K562 (cell line): Measurements from ENCODE around the gene OR6C4. TPM values are rescaled to one million over a fixed set of nuclear protein-coding genes. Genes with fewer than 3 reads are reported as not detected.
"Not testable (repeated sequence)": the region's sequence is repeated elsewhere in the genome, so short reads cannot be mapped to it uniquely, and the experiment has no call there.

Source experiments
- ATAC-seq: fragments of 200-7000 bp; cut with Tn5 transposase; 3 replicates; pipeline ENCODE4 v1.9.1; 2020; ENCODE audit warnings: moderate library complexity
- BruUV-seq: library from RNA; stranded (reverse); fragments of 400-500 nt; replicated peaks from 2 replicates; lab custom pipeline; 2021; lab: Mats Ljungman, UMichigan
- CTCF ChIA-PET: fragments of 300-600 bp; formaldehyde crosslinking; extraction: SDS; loops from one replicate; lab custom pipeline; 2021; ENCODE audit warnings: low intra/inter-chr PET ratio; lab: Yijun Ruan, JAX
- POLR2A ChIA-PET: fragments of 300-600, 350-650 bp; sonication (Branson Sonifier 250); formaldehyde crosslinking; extraction: SDS; loops from one replicate; lab custom pipeline; 2021; ENCODE audit warnings: antibody characterized with exemption, inconsistent platforms; lab: Yijun Ruan, JAX
- DNase-seq, 4 experiments: peaks; one replicate each; pipeline versions ENCODE4 v3.0.0 to v3.0.0-alpha.2; 2011 to 2018; ENCODE audit warnings: low spot score in 3 of 4, mixed read lengths in 3 of 4; ENCODE audit errors: extremely low read depth in 1 of 4
- FAIRE-seq: peaks from 2 replicates; lab custom pipeline; 2011; peaks lifted over from hg19 to GRCh38; lab: Jason Lieb, UNC
- H2AFZ ChIP-seq: 2 replicates; pipeline ENCODE4 v1.6.0; 2011; ENCODE audit warnings: low read depth, low read length, control low read depth, inconsistent platforms
- H3K27ac ChIP-seq: fragments of 200-600 bp; 3 replicates; pipeline ENCODE4 v1.8.0; 2011; ENCODE audit warnings: low read depth, mild to moderate bottlenecking, control low read depth, inconsistent platforms, low read length, moderate library complexity, mixed read lengths; ENCODE audit errors: extremely low read depth
- H3K27me3 ChIP-seq, 2 experiments: fragments of 300-600 bp in 1 of 2; 2 replicates in 1 of 2; 3 replicates in 1 of 2; pipeline versions ENCODE4 v1.6.0 to v1.8.0; 2011; ENCODE audit warnings: inconsistent platforms in 2 of 2, low read length in 2 of 2, mild to moderate bottlenecking in 1 of 2, mixed read lengths in 1 of 2, moderate library complexity in 1 of 2; ENCODE audit not compliant: control insufficient read depth in 2 of 2, insufficient read depth in 2 of 2
- H3K36me3 ChIP-seq: fragments of 300-600 bp; 3 replicates; pipeline ENCODE4 v1.8.0; 2011; ENCODE audit warnings: mild to moderate bottlenecking, low read length, inconsistent platforms; ENCODE audit not compliant: control insufficient read depth, insufficient read depth
- H3K4me1 ChIP-seq, 2 experiments: fragments of 200-600 bp in 1 of 2; replicated peaks in 1 of 2; 2 replicates in 1 of 2; 3 replicates in 1 of 2; pipeline versions ENCODE4 v1.5.1 to v1.8.0; 2011; ENCODE audit warnings: inconsistent platforms in 2 of 2, low read length in 2 of 2, mild to moderate bottlenecking in 1 of 2, mixed read lengths in 1 of 2, moderate library complexity in 1 of 2; ENCODE audit not compliant: control insufficient read depth in 2 of 2, insufficient read depth in 2 of 2
- H3K4me2 ChIP-seq: 2 replicates; pipeline ENCODE4 v1.6.1; 2011; ENCODE audit warnings: low read length, control low read depth, inconsistent platforms, mixed read lengths; ENCODE audit not compliant: insufficient read depth
- H3K4me3 ChIP-seq: fragments of 200-600 bp; sonication (generic), shearing (Covaris generic); 2 replicates; pipeline ENCODE4 v1.5.1; 2016; ENCODE audit warnings: control low read depth, inconsistent platforms
- H3K79me2 ChIP-seq: fragments of 200-600 bp; 3 replicates; pipeline ENCODE4 v1.8.0; 2011; ENCODE audit warnings: low read length, inconsistent platforms; ENCODE audit not compliant: control insufficient read depth, insufficient read depth
- H3K9ac ChIP-seq, 2 experiments: 2 replicates each; pipeline versions ENCODE4 v1.6.0 to v1.6.1; 2011; ENCODE audit warnings: low read depth in 2 of 2, low read length in 2 of 2, control low read depth in 1 of 2, inconsistent platforms in 1 of 2, mild to moderate bottlenecking in 1 of 2, mixed read lengths in 1 of 2; ENCODE audit not compliant: insufficient read depth in 1 of 2
- H3K9me1 ChIP-seq: one replicate; pipeline ENCODE4 v1.6.0; 2011; ENCODE audit warnings: inconsistent platforms, mild to moderate bottlenecking, low read length, moderate library complexity; ENCODE audit not compliant: control insufficient read depth, insufficient read depth
- H3K9me3 ChIP-seq: replicated peaks from 2 replicates; pipeline ENCODE4 v1.5.1; 2011; ENCODE audit warnings: low read depth, low read length, inconsistent platforms; ENCODE audit not compliant: control insufficient read depth, insufficient read depth
- H4K20me1 ChIP-seq: replicated peaks from 2 replicates; pipeline ENCODE4 v1.6.1; 2011; ENCODE audit warnings: low read length, inconsistent platforms, mixed read lengths; ENCODE audit not compliant: control insufficient read depth, insufficient read depth
- ETV5 ChIP-seq: sonication (generic); formaldehyde crosslinking; IDR thresholded peaks from 2 replicates; pipeline ENCODE4 v1.4.0; 2020; ENCODE audit warnings: low read depth, mild to moderate bottlenecking, missing genetic modification reagents
- TFE3 ChIP-seq: fragments of 450-650 bp; formaldehyde crosslinking; IDR thresholded peaks from 2 replicates; pipeline ENCODE4 v1.4.0; 2020; ENCODE audit warnings: mild to moderate bottlenecking, mixed read lengths
- WGBS: fragments of 100-300 bp; shearing (Covaris generic); methylation state at CpG from one replicate; pipeline ENCODE4 v1.1.6; 2016; ENCODE audit warnings: low coverage, mixed read lengths; ENCODE audit not compliant: insufficient coverage; ENCODE audit errors: missing lambda C conversion rate; 5-methylcytosine and 5-hydroxymethylcytosine counted together
- in situ Hi-C: fragments of 300-500 bp; cut with MboI; formaldehyde crosslinking; loops from 4 replicates; pipeline ENCODE4 v1.15.0; 2018; ENCODE audit warnings: inconsistent platforms, mixed read lengths
- intact Hi-C: fragments of 100-400 bp; cut with micrococcal nuclease; formaldehyde crosslinking; loops from 2 replicates; pipeline ENCODE4 v1.14.2; 2022
- polyA plus RNA-seq, 8 experiments: library from polyadenylated mRNA; depleted of rRNA in 4 of 8; stranded (reverse) in 5 of 8; unstranded in 3 of 8; fragments of >200 nt; fragmentation: Nextera tagmentation in 2 of 8; fragmentation: Illumina TruSeq in 1 of 8; extraction: Ambion mirVana in 2 of 8; extraction: Trizol in 1 of 8; gene quantifications; 2 replicates each; pipeline versions ENCODE4 v1.2.1 to v1.2.3, GENCODE V29; 2011 to 2014; ENCODE audit warnings: inconsistent platforms in 1 of 8, missing spikeins in 1 of 8
- total RNA-seq, 7 experiments: library from RNA; depleted of rRNA in 6 of 7; stranded (reverse); fragments of >200 nt in 6 of 7; fragmentation: Illumina TruSeq in 2 of 7; extraction: Trizol in 2 of 7; gene quantifications; 2 replicates each; pipeline versions ENCODE4 v1.2.1 to v1.2.3, GENCODE V29; 2011 to 2021; ENCODE audit warnings: low replicate concordance in 1 of 7

OR6C4 gene
- total and polyA plus RNA-seq, 9 of the 15 experiments (the other 6 are each of a cell fraction or from before 2014, with no cell fraction given) = not detected

- Histone ChIP-seq H3K36me3 (no peaks in the 10 kb centered on the region), H3K9me1 (no peaks in the 10 kb centered on the region), H3K27me3 (no peaks in the 10 kb centered on the region), H2AFZ (no peak overlapping the region), H3K79me2 (no peaks in the 10 kb centered on the region), H3K27ac (no peak overlapping the region), H3K9ac (no peak overlapping the region), H3K9me3 (no peaks in the 10 kb centered on the region), H4K20me1 (no peaks in the 10 kb centered on the region), H3K4me2 (no peak overlapping the region), H3K4me3 (no peak overlapping the region), H3K4me1 (no peaks in the 10 kb centered on the region)
- in situ Hi-C loops = no loop called here
- BruUV-seq = no TSS peak
- ChIA-PET CTCF (no interaction called here), POLR2A (no interaction called here)
- 0% methylated on average over 2 of the region's 2 CpGs for WGBS
- intact Hi-C loops = no loop called here
- no peak for ATAC-seq
- FAIRE-seq = no peak
- DNase-seq = no peak
- TF ChIP-seq TFE3 (CRISPR knock-in tag) (peak; percentile 73), ETV5 (CRISPR knock-in tag) (no peak)
Observed at GRCh38 chr12:55585817-55586216, 36.4 kb downstream of the OR6C4 start.

- H3K27me3 ChIP-seq, H3K4me2 ChIP-seq, BruUV-seq, DNase-seq, H3K36me3 ChIP-seq, in situ Hi-C loops, ATAC-seq, H2AFZ ChIP-seq, H3K9me3 ChIP-seq, POLR2A ChIA-PET, FAIRE-seq, H4K20me1 ChIP-seq, H3K9me1 ChIP-seq, H3K79me2 ChIP-seq, H3K9ac ChIP-seq, CTCF ChIA-PET, H3K27ac ChIP-seq, intact Hi-C loops, H3K4me3 ChIP-seq, H3K4me1 ChIP-seq: not testable (repeated sequence)
- WGBS = 0% methylated on average over 5 of the region's 12 CpGs
Observed at GRCh38 chr12:55590152-55590551, 40.8 kb downstream of the OR6C4 start.

Other genes starting within 250 kb of the OR6C4 start
Only the 7 nearest of the 15 such genes appear.
- not detected in 2 replicates for gene OR6C65, start 149.1 kb upstream of the OR6C4 start, total RNA-seq (2014; rRNA removed)
- gene OR6C65, start 149.1 kb upstream of the OR6C4 start, total RNA-seq (2014; rRNA removed; fragmentation: Illumina TruSeq; extraction: Trizol) = not detected in 2 replicates
- not detected in 2 replicates for gene OR6C65, start 149.1 kb upstream of the OR6C4 start, total RNA-seq (2015; rRNA removed; fragmentation: Illumina TruSeq; extraction: Trizol)
- gene OR6C65, start 149.1 kb upstream of the OR6C4 start, total RNA-seq (2021) = not detected in 2 replicates
- not detected in 2 replicates for gene OR6C65, start 149.1 kb upstream of the OR6C4 start, polyA plus RNA-seq (2011; rRNA removed)
- gene OR6C65, start 149.1 kb upstream of the OR6C4 start, polyA plus RNA-seq (2014; fragmentation: Illumina TruSeq; extraction: Trizol) = not detected in 2 replicates
- gene OR6C65, start 149.1 kb upstream of the OR6C4 start, polyA plus RNA-seq (2014; fragmentation: Nextera tagmentation; extraction: Ambion mirVana) = not detected
- gene OR6C65, start 149.1 kb upstream of the OR6C4 start, polyA plus RNA-seq (2014; rRNA removed) = not detected in 2 replicates
- gene OR6C76, start 123.3 kb upstream of the OR6C4 start, total RNA-seq (2014; rRNA removed) = not detected in 2 replicates
- gene OR6C76, start 123.3 kb upstream of the OR6C4 start, total RNA-seq (2014; rRNA removed; fragmentation: Illumina TruSeq; extraction: Trizol) = not detected in 2 replicates
- gene OR6C76, start 123.3 kb upstream of the OR6C4 start, total RNA-seq (2015; rRNA removed; fragmentation: Illumina TruSeq; extraction: Trizol) = not detected in 2 replicates
- not detected in 2 replicates for gene OR6C76, start 123.3 kb upstream of the OR6C4 start, total RNA-seq (2021)
- gene OR6C76, start 123.3 kb upstream of the OR6C4 start, polyA plus RNA-seq (2011; rRNA removed) = not detected in 2 replicates
- not detected in 2 replicates for gene OR6C76, start 123.3 kb upstream of the OR6C4 start, polyA plus RNA-seq (2014; fragmentation: Illumina TruSeq; extraction: Trizol)
- gene OR6C76, start 123.3 kb upstream of the OR6C4 start, polyA plus RNA-seq (2014; fragmentation: Nextera tagmentation; extraction: Ambion mirVana) = not detected
- not detected in 2 replicates for gene OR6C76, start 123.3 kb upstream of the OR6C4 start, polyA plus RNA-seq (2014; rRNA removed)
- gene OR6C2, start 105.5 kb upstream of the OR6C4 start, total RNA-seq (2014; rRNA removed) = not detected in 2 replicates
- not detected in 2 replicates for gene OR6C2, start 105.5 kb upstream of the OR6C4 start, total RNA-seq (2014; rRNA removed; fragmentation: Illumina TruSeq; extraction: Trizol)
- gene OR6C2, start 105.5 kb upstream of the OR6C4 start, total RNA-seq (2015; rRNA removed; fragmentation: Illumina TruSeq; extraction: Trizol) = not detected in 2 replicates
- gene OR6C2, start 105.5 kb upstream of the OR6C4 start, total RNA-seq (2021) = not detected in 2 replicates
- not detected in 2 replicates for gene OR6C2, start 105.5 kb upstream of the OR6C4 start, polyA plus RNA-seq (2011; rRNA removed)
- not detected in 2 replicates for gene OR6C2, start 105.5 kb upstream of the OR6C4 start, polyA plus RNA-seq (2014; fragmentation: Illumina TruSeq; extraction: Trizol)
- not detected for gene OR6C2, start 105.5 kb upstream of the OR6C4 start, polyA plus RNA-seq (2014; fragmentation: Nextera tagmentation; extraction: Ambion mirVana)
- not detected in 2 replicates for gene OR6C2, start 105.5 kb upstream of the OR6C4 start, polyA plus RNA-seq (2014; rRNA removed)
- not detected in 2 replicates for gene OR6C70, start 79.5 kb upstream of the OR6C4 start, total RNA-seq (2014; rRNA removed)
- gene OR6C70, start 79.5 kb upstream of the OR6C4 start, total RNA-seq (2014; rRNA removed; fragmentation: Illumina TruSeq; extraction: Trizol) = not detected in 2 replicates
- not detected in 2 replicates for gene OR6C70, start 79.5 kb upstream of the OR6C4 start, total RNA-seq (2015; rRNA removed; fragmentation: Illumina TruSeq; extraction: Trizol)
- not detected in 2 replicates for gene OR6C70, start 79.5 kb upstream of the OR6C4 start, total RNA-seq (2021)
- not detected in 2 replicates for gene OR6C70, start 79.5 kb upstream of the OR6C4 start, polyA plus RNA-seq (2011; rRNA removed)
- not detected in 2 replicates for gene OR6C70, start 79.5 kb upstream of the OR6C4 start, polyA plus RNA-seq (2014; fragmentation: Illumina TruSeq; extraction: Trizol)
- not detected for gene OR6C70, start 79.5 kb upstream of the OR6C4 start, polyA plus RNA-seq (2014; fragmentation: Nextera tagmentation; extraction: Ambion mirVana)
- not detected in 2 replicates for gene OR6C70, start 79.5 kb upstream of the OR6C4 start, polyA plus RNA-seq (2014; rRNA removed)
- gene OR6C68, start 57.2 kb upstream of the OR6C4 start, total RNA-seq (2014; rRNA removed) = not detected in 2 replicates
- gene OR6C68, start 57.2 kb upstream of the OR6C4 start, total RNA-seq (2014; rRNA removed; fragmentation: Illumina TruSeq; extraction: Trizol) = not detected in 2 replicates
- gene OR6C68, start 57.2 kb upstream of the OR6C4 start, total RNA-seq (2015; rRNA removed; fragmentation: Illumina TruSeq; extraction: Trizol) = not detected in 2 replicates
- gene OR6C68, start 57.2 kb upstream of the OR6C4 start, total RNA-seq (2021) = not detected in 2 replicates
- gene OR6C68, start 57.2 kb upstream of the OR6C4 start, polyA plus RNA-seq (2011; rRNA removed) = not detected in 2 replicates
- gene OR6C68, start 57.2 kb upstream of the OR6C4 start, polyA plus RNA-seq (2014; fragmentation: Illumina TruSeq; extraction: Trizol) = not detected in 2 replicates
- gene OR6C68, start 57.2 kb upstream of the OR6C4 start, polyA plus RNA-seq (2014; fragmentation: Nextera tagmentation; extraction: Ambion mirVana) = not detected
- not detected in 2 replicates for gene OR6C68, start 57.2 kb upstream of the OR6C4 start, polyA plus RNA-seq (2014; rRNA removed)
- not detected in 2 replicates for gene OR2AP1, start 22.9 kb downstream of the OR6C4 start, total RNA-seq (2014; rRNA removed)
- gene OR2AP1, start 22.9 kb downstream of the OR6C4 start, total RNA-seq (2014; rRNA removed; fragmentation: Illumina TruSeq; extraction: Trizol) = not detected in 2 replicates
- gene OR2AP1, start 22.9 kb downstream of the OR6C4 start, total RNA-seq (2015; rRNA removed; fragmentation: Illumina TruSeq; extraction: Trizol) = not detected in 2 replicates
- gene OR2AP1, start 22.9 kb downstream of the OR6C4 start, total RNA-seq (2021) = not detected in 2 replicates
- not detected in 2 replicates for gene OR2AP1, start 22.9 kb downstream of the OR6C4 start, polyA plus RNA-seq (2011; rRNA removed)
- not detected in 2 replicates for gene OR2AP1, start 22.9 kb downstream of the OR6C4 start, polyA plus RNA-seq (2014; fragmentation: Illumina TruSeq; extraction: Trizol)
- not detected for gene OR2AP1, start 22.9 kb downstream of the OR6C4 start, polyA plus RNA-seq (2014; fragmentation: Nextera tagmentation; extraction: Ambion mirVana)
- not detected in 2 replicates for gene OR2AP1, start 22.9 kb downstream of the OR6C4 start, polyA plus RNA-seq (2014; rRNA removed)
- gene OR10P1, start 87.3 kb downstream of the OR6C4 start, total RNA-seq (2014; rRNA removed) = not detected in 2 replicates
- not detected in 2 replicates for gene OR10P1, start 87.3 kb downstream of the OR6C4 start, total RNA-seq (2014; rRNA removed; fragmentation: Illumina TruSeq; extraction: Trizol)
- gene OR10P1, start 87.3 kb downstream of the OR6C4 start, total RNA-seq (2015; rRNA removed; fragmentation: Illumina TruSeq; extraction: Trizol) = not detected in 2 replicates
- not detected in 2 replicates for gene OR10P1, start 87.3 kb downstream of the OR6C4 start, total RNA-seq (2021)
- not detected in 2 replicates for gene OR10P1, start 87.3 kb downstream of the OR6C4 start, polyA plus RNA-seq (2011; rRNA removed)
- gene OR10P1, start 87.3 kb downstream of the OR6C4 start, polyA plus RNA-seq (2014; fragmentation: Illumina TruSeq; extraction: Trizol) = not detected in 2 replicates
- gene OR10P1, start 87.3 kb downstream of the OR6C4 start, polyA plus RNA-seq (2014; fragmentation: Nextera tagmentation; extraction: Ambion mirVana) = not detected
- not detected in 2 replicates for gene OR10P1, start 87.3 kb downstream of the OR6C4 start, polyA plus RNA-seq (2014; rRNA removed)